Measurements from ENCODE around the gene GALNT2. TPM values are rescaled to one million over a fixed set of nuclear protein-coding genes. Genes with fewer than 3 reads are reported as not detected.

Gene GALNT2
- total and polyA plus RNA-seq, 10 of the 15 experiments (the other 5 are each of a cell fraction or from before 2014, with no cell fraction given) = 0.52 to 27.7 (median 16.3) TPM

GRCh38 chr1:230309646-230310177 is 242.7 kb downstream of the GALNT2 start:
- H3K9me3 ChIP-seq (replicated peaks; ENCODE audit: control insufficient read depth, insufficient read depth, low read length) = no peaks in the 10 kb centered on the region
- H3K36me3 ChIP-seq (ENCODE audit: control insufficient read depth in 2 of 2, insufficient read depth in 2 of 2, low read length in 1 of 2) = no peaks in the 10 kb centered on the region
- CTCF ChIA-PET = interaction anchor here (0.9 to 2.2 kb wide), 5 partner anchors 591 to 753 kb away, joined by 3 to 10 read pairs (median 4); no protein-coding TSS in a partner anchor
- FAIRE-seq = no peak
- POLR2A ChIA-PET = no interaction called here
- no peak for ATAC-seq
- DNase-seq (ENCODE audit: low read depth, low spot score) = no peak
- no peaks in the 10 kb centered on the region for H3K27me3 ChIP-seq (replicated peaks in 1 of 2; ENCODE audit: control insufficient read depth in 2 of 2, insufficient read depth in 2 of 2, low read length in 1 of 2)
- H3K9ac ChIP-seq (ENCODE audit: control insufficient read depth, insufficient read depth, low read length) = no peak overlapping the region
- no peaks in the 10 kb centered on the region for H3K79me2 ChIP-seq (ENCODE audit: control insufficient read depth, insufficient read depth, low read length)
- no peak overlapping the region for H3K27ac ChIP-seq (ENCODE audit: control insufficient read depth, insufficient read depth)
- SMC1A ChIA-PET (ENCODE audit: uncharacterized antibody, unreplicated experiment) = interaction anchor here (2.0 to 2.6 kb wide), 2 partner anchors 593 to 649 kb away, joined by 6 to 9 read pairs; no protein-coding TSS in a partner anchor
- H2AFZ ChIP-seq (ENCODE audit: control insufficient read depth, low read depth, low read length) = no peak overlapping the region
- 58% methylated on average over 15 of the region's 15 CpGs for WGBS (ENCODE audit: insufficient coverage, insufficient replicate concordance, low lambda C conversion rate, missing lambda C conversion rate)
- TF ChIP-seq STAT1 (conservative IDR thresholded peaks at IDR 0.05) (no peak), ZNF24 (IDR thresholded peaks at IDR 0.05) (no peak), IRF4 (IDR thresholded peaks at IDR 0.05; ENCODE audit: low read depth, low read length) (no peak), FOS (IDR thresholded peaks at IDR 0.05; ENCODE audit: borderline replicate concordance, extremely low read depth, insufficient read length) (no peak), ZNF384 (IDR thresholded peaks at IDR 0.05; ENCODE audit: borderline replicate concordance, low read depth, low read length) (no peak), MTA2 (IDR thresholded peaks at IDR 0.05; ENCODE audit: low read depth) (no peak), CBX5 (IDR thresholded peaks at IDR 0.05; ENCODE audit: low read depth) (no peak), SMC3 (IDR thresholded peaks at IDR 0.05; ENCODE audit: borderline replicate concordance, low read length) (no peak), NR2F1 (conservative IDR thresholded peaks at IDR 0.05) (no peak), POLR2AphosphoS5 (IDR thresholded peaks at IDR 0.05; ENCODE audit: low read length) (no peak), JUNB (IDR thresholded peaks at IDR 0.05) (no peak), SREBF2 (IDR thresholded peaks at IDR 0.05; ENCODE audit: low read length) (no peak), ZNF217 (IDR thresholded peaks at IDR 0.05) (no peak), DPF2 (IDR thresholded peaks at IDR 0.05) (no peak), LARP7 (IDR thresholded peaks at IDR 0.05) (no peak), MLLT1 (IDR thresholded peaks at IDR 0.05) (no peak), GATAD2B (conservative IDR thresholded peaks at IDR 0.05; ENCODE audit: low read depth) (no peak)
- TF ChIP-seq, protein P1, sequence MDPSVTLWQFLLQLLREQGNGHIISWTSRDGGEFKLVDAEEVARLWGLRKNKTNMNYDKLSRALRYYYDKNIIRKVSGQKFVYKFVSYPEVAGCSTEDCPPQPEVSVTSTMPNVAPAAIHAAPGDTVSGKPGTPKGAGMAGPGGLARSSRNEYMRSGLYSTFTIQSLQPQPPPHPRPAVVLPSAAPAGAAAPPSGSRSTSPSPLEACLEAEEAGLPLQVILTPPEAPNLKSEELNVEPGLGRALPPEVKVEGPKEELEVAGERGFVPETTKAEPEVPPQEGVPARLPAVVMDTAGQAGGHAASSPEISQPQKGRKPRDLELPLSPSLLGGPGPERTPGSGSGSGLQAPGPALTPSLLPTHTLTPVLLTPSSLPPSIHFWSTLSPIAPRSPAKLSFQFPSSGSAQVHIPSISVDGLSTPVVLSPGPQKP (IDR thresholded peaks at IDR 0.05; ENCODE audit: low read depth, low read length) = no peak
- intact Hi-C loops (cut with micrococcal nuclease; ENCODE audit: unreplicated experiment) = loop anchor here (1.0 to 10.0 kb wide), 3 partner anchors 595 to 1055 kb away; no protein-coding TSS in a partner anchor
- H4K20me1 ChIP-seq (ENCODE audit: control insufficient read depth, insufficient read depth) = no peaks in the 10 kb centered on the region
- RAD21 ChIA-PET (ENCODE audit: unreplicated experiment) = interaction anchor here (1.9 kb wide), 1 partner anchor 646 kb away, joined by 5 read pairs; no protein-coding TSS in a partner anchor
- in situ Hi-C loops (cut with MboI) = loop anchor here (5.0 kb wide), 3 partner anchors 597 to 1052 kb away; no protein-coding TSS in a partner anchor
- no peak overlapping the region for H3K4me2 ChIP-seq (ENCODE audit: control insufficient read depth, insufficient read depth)
- no peaks in the 10 kb centered on the region; the same call in 1 of the 2 replicates for H3K4me1 ChIP-seq (ENCODE audit: control insufficient read depth, insufficient read depth, low read length)
- no peak overlapping the region for H3K4me3 ChIP-seq
- no TSS peak for BruUV-seq (replicated peaks)
